Neural cell (in vitro differentiated cells): ENCODE measurements around the gene TIMM17B.

Experiments
- CTCF ChIP-seq: fragments of 450-650 bp; IDR thresholded peaks from 2 replicates; pipeline ENCODE4 v1.5.1; 2014; ENCODE audit warnings: antibody characterized with exemption, mild to moderate bottlenecking, moderate library complexity; ENCODE audit not compliant: poor library complexity, severe bottlenecking
- EP300 ChIP-seq: fragments of 450-650 bp; conservative IDR thresholded peaks from 2 replicates; pipeline ENCODE4 v1.6.1; 2014; ENCODE audit warnings: antibody characterized with exemption, mild to moderate bottlenecking, moderate library complexity; ENCODE audit not compliant: poor library complexity, severe bottlenecking
- EZH2 ChIP-seq: fragments of 200-600, 300-800 bp; shearing (Covaris generic), sonication (generic); IDR thresholded peaks from 2 replicates; pipeline ENCODE4 v1.6.1; 2014; ENCODE audit warnings: antibody characterized with exemption, low read length, borderline replicate concordance, mild to moderate bottlenecking; ENCODE audit not compliant: insufficient read depth, poor library complexity, severe bottlenecking
- POLR2AphosphoS5 ChIP-seq: IDR thresholded peaks from 2 replicates; pipeline ENCODE4 v1.6.1; 2012
- RAD21 ChIP-seq: fragments of 450-650 bp; conservative IDR thresholded peaks from 2 replicates; pipeline ENCODE4 v1.6.1; 2014; ENCODE audit warnings: antibody characterized with exemption, mild to moderate bottlenecking, moderate library complexity
- REST ChIP-seq: IDR thresholded peaks from 2 replicates; pipeline ENCODE4 v1.6.1; 2012; ENCODE audit warnings: borderline replicate concordance
- SMC3 ChIP-seq: fragments of 450-650 bp; conservative IDR thresholded peaks from 2 replicates; pipeline ENCODE4 v1.6.1; 2014; ENCODE audit warnings: antibody characterized with exemption, mild to moderate bottlenecking, moderate library complexity; ENCODE audit not compliant: poor library complexity
- TAF1 ChIP-seq: IDR thresholded peaks from 2 replicates; pipeline ENCODE4 v1.6.1; 2012; ENCODE audit warnings: low read depth

- TF ChIP-seq CTCF (no peak), EP300 (no peak), RAD21 (no peak), TAF1 (no peak), SMC3 (no peak), POLR2AphosphoS5 (no peak), EZH2 (no peak), REST (no peak)
Observed at GRCh38 chrX:48904626-48905025, 7.1 kb upstream of the TIMM17B start.
